SK-N-SH (cell line): ENCODE measurements around the gene EML3. TPM values are rescaled to one million over a fixed set of nuclear protein-coding genes. Genes with fewer than 3 reads are reported as not detected.
"Not testable (repeated sequence)": the region's sequence is repeated elsewhere in the genome, so short reads cannot be mapped to it uniquely, and the experiment has no call there.

Experiments
- CTCF ChIA-PET: fragments of 300-600, 350-600 bp; formaldehyde crosslinking; extraction: SDS; loops from one replicate; lab custom pipeline; 2021; lab: Yijun Ruan, JAX
- POLR2A ChIA-PET: fragments of 350-600 bp; sonication (Branson Sonifier 250); formaldehyde crosslinking; extraction: SDS; loops from one replicate; lab custom pipeline; 2020; ENCODE audit warnings: antibody characterized with exemption, inconsistent platforms; lab: Yijun Ruan, JAX
- DNase-seq: peaks from one replicate; pipeline ENCODE4 v3.0.0; 2012
- H2AFZ ChIP-seq: fragments of 200-600 bp; sonication (generic); 2 replicates; pipeline ENCODE4 v1.8.1; 2016; ENCODE audit warnings: antibody characterized with exemption, mild to moderate bottlenecking, low read depth
- H3F3A ChIP-seq: fragments of 200-600 bp; sonication (generic); replicated peaks from 2 replicates; pipeline ENCODE3; 2016; ENCODE audit warnings: antibody characterized with exemption, mild to moderate bottlenecking; ENCODE audit not compliant: insufficient read depth
- H3K27ac ChIP-seq, 2 experiments: fragments of 200-500 bp in 1 of 2; fragments of 200-600 bp in 1 of 2; sonication (Bioruptor generic) in 1 of 2; sonication (generic), shearing (Covaris generic) in 1 of 2; 2 replicates each; pipeline versions ENCODE4 v1.5.1 to v1.6.1; 2014 to 2016; ENCODE audit warnings: low read depth in 2 of 2, inconsistent platforms in 1 of 2, low read length in 1 of 2, mild to moderate bottlenecking in 1 of 2, mixed read lengths in 1 of 2
- H3K27me3 ChIP-seq: fragments of 200-600 bp; sonication (generic), shearing (Covaris generic); 2 replicates; pipeline ENCODE4 v1.6.1; 2016; ENCODE audit warnings: mixed run types; ENCODE audit not compliant: insufficient read depth
- H3K36me3 ChIP-seq, 2 experiments: fragments of 200-500 bp in 1 of 2; fragments of 200-600 bp in 1 of 2; sonication (Bioruptor generic) in 1 of 2; sonication (generic) in 1 of 2; replicated peaks in 1 of 2; 2 replicates each; pipeline versions ENCODE3 to v1.5.1; 2014 to 2016; ENCODE audit warnings: low read length in 1 of 2, mild to moderate bottlenecking in 1 of 2; ENCODE audit not compliant: insufficient read depth in 2 of 2, control insufficient read depth in 1 of 2
- H3K4me1 ChIP-seq, 2 experiments: fragments of 200-500 bp in 1 of 2; fragments of 200-600 bp in 1 of 2; sonication (Bioruptor generic) in 1 of 2; sonication (generic), shearing (Covaris generic) in 1 of 2; 2 replicates each; pipeline versions ENCODE4 v1.5.1 to v1.6.1; 2014 to 2016; ENCODE audit warnings: low read depth in 1 of 2, low read length in 1 of 2, mixed run types in 1 of 2; ENCODE audit not compliant: insufficient read depth in 2 of 2, control insufficient read depth in 1 of 2
- H3K4me2 ChIP-seq: fragments of 200-600 bp; sonication (generic), shearing (Covaris generic); 2 replicates; pipeline ENCODE4 v1.6.1; 2017; ENCODE audit warnings: mixed run types
- H3K4me3 ChIP-seq, 2 experiments: fragments of 200-500 bp in 1 of 2; fragments of 200-600 bp in 1 of 2; sonication (Bioruptor generic) in 1 of 2; sonication (generic), shearing (Covaris generic) in 1 of 2; 2 replicates each; pipeline versions ENCODE4 v1.5.1 to v1.8.1; 2014 to 2016; ENCODE audit warnings: low read depth in 2 of 2, inconsistent platforms in 1 of 2, low read length in 1 of 2, mild to moderate bottlenecking in 1 of 2, mixed read lengths in 1 of 2, moderate library complexity in 1 of 2
- H3K79me2 ChIP-seq: fragments of 200-600 bp; sonication (generic); 2 replicates; pipeline ENCODE4 v1.8.1; 2017; ENCODE audit warnings: mild to moderate bottlenecking; ENCODE audit not compliant: insufficient read depth
- H3K9ac ChIP-seq: fragments of 200-600 bp; sonication (generic); 2 replicates; pipeline ENCODE4 v1.6.1; 2017; ENCODE audit warnings: mixed run types
- H3K9me2 ChIP-seq: fragments of 200-600 bp; sonication (generic); 2 replicates; pipeline ENCODE4 v1.6.1; 2017; ENCODE audit warnings: mixed run types
- H3K9me3 ChIP-seq: fragments of 200-600 bp; sonication (generic); 2 replicates; pipeline ENCODE4 v1.6.1; 2017; ENCODE audit warnings: mixed run types, mild to moderate bottlenecking, moderate library complexity
- H4K20me1 ChIP-seq: fragments of 200-600 bp; sonication (generic); 2 replicates; pipeline ENCODE4 v1.6.1; 2017; ENCODE audit warnings: mild to moderate bottlenecking, mixed run types; ENCODE audit not compliant: insufficient read depth
- CHD2 ChIP-seq: fragments of 150-350 bp; IDR thresholded peaks from 2 replicates; pipeline ENCODE4 v1.6.1; 2018; ENCODE audit warnings: low read length; ENCODE audit not compliant: partially characterized antibody
- EZH2phosphoT487 ChIP-seq: fragments of 200-600 bp; sonication (generic); IDR thresholded peaks from 2 replicates; pipeline ENCODE4 v1.6.1; 2017; ENCODE audit warnings: low read depth, mixed run types, mild to moderate bottlenecking, antibody characterized with exemption, moderate library complexity, borderline replicate concordance
- FOSL2 ChIP-seq: IDR thresholded peaks from 2 replicates; pipeline ENCODE4 v1.4.0; 2012; ENCODE audit warnings: low read depth, mild to moderate bottlenecking, moderate library complexity, borderline replicate concordance
- FOXJ3 ChIP-seq: sonication (generic); formaldehyde crosslinking; IDR thresholded peaks from 2 replicates; pipeline ENCODE4 v1.5.1; 2020; ENCODE audit warnings: mild to moderate bottlenecking, missing genetic modification reagents
- FOXM1 ChIP-seq: IDR thresholded peaks from 2 replicates; pipeline ENCODE4 v1.4.0; 2012; ENCODE audit warnings: low read depth, mild to moderate bottlenecking
- GABPA ChIP-seq: IDR thresholded peaks from 2 replicates; pipeline ENCODE4 v1.4.0; 2012; ENCODE audit warnings: low read depth, mild to moderate bottlenecking
- GATA2 ChIP-seq: sonication (generic); formaldehyde crosslinking; IDR thresholded peaks from 2 replicates; pipeline ENCODE4 v1.5.0; 2020; ENCODE audit warnings: mild to moderate bottlenecking, missing genetic modification reagents
- MEF2A ChIP-seq: IDR thresholded peaks from 2 replicates; pipeline ENCODE4 v1.4.0; 2012; ENCODE audit warnings: low read depth, borderline replicate concordance
- MXI1 ChIP-seq: IDR thresholded peaks from 2 replicates; pipeline ENCODE4 v1.6.1; 2012; ENCODE audit warnings: mild to moderate bottlenecking, low read depth, low read length, improper control_type of control experiment
- NRF1 ChIP-seq: IDR thresholded peaks from 2 replicates; pipeline ENCODE4 v1.6.1; 2012; ENCODE audit warnings: low read depth, mild to moderate bottlenecking, low read length
- POLR2AphosphoS5 ChIP-seq: IDR thresholded peaks from 2 replicates; pipeline ENCODE4 v1.6.1; 2012; ENCODE audit warnings: low read depth, low read length
- RXRA ChIP-seq: IDR thresholded peaks from 2 replicates; pipeline ENCODE4 v1.4.0; 2012; ENCODE audit warnings: low read depth, mild to moderate bottlenecking, borderline replicate concordance
- SIN3A ChIP-seq: IDR thresholded peaks from 2 replicates; pipeline ENCODE4 v1.6.1; 2012; ENCODE audit warnings: low read depth, mild to moderate bottlenecking, low read length, moderate library complexity, borderline replicate concordance
- SMC3 ChIP-seq: IDR thresholded peaks from 2 replicates; pipeline ENCODE4 v1.6.1; 2012; ENCODE audit warnings: low read depth, low read length, improper control_type of control experiment
- TAF1 ChIP-seq: IDR thresholded peaks from 2 replicates; pipeline ENCODE4 v1.6.1; 2012; ENCODE audit warnings: low read depth, mild to moderate bottlenecking, low read length, moderate library complexity, borderline replicate concordance
- TCF12 ChIP-seq: IDR thresholded peaks from 2 replicates; pipeline ENCODE4 v1.4.0; 2012
- TEAD4 ChIP-seq: IDR thresholded peaks from 2 replicates; pipeline ENCODE4 v1.4.0; 2012; ENCODE audit warnings: mild to moderate bottlenecking, borderline replicate concordance; ENCODE audit not compliant: insufficient read depth
- USF2 ChIP-seq: fragments of 150-350 bp; IDR thresholded peaks from 2 replicates; pipeline ENCODE4 v1.6.1; 2017; ENCODE audit warnings: antibody characterized with exemption, low read length, low read depth, borderline replicate concordance
- ZBTB33 ChIP-seq: IDR thresholded peaks from 2 replicates; pipeline ENCODE4 v1.4.0; 2012; ENCODE audit warnings: low read depth, borderline replicate concordance
- WGBS: methylation state at CpG from one replicate; pipeline ENCODE4 v1.1.6; 2017; ENCODE audit warnings: low lambda C conversion rate; 5-methylcytosine and 5-hydroxymethylcytosine counted together
- polyA plus RNA-seq, 3 experiments: library from polyadenylated mRNA; depleted of rRNA; stranded (reverse); fragments of >200 nt; gene quantifications; 2 replicates each; pipeline ENCODE4 v1.2.3, GENCODE V29; 2012

The EML3 gene
- polyA plus RNA-seq, 1 of the 3 experiments (the other 2 are of a cell fraction) = 43.0 TPM

GRCh38 chr11:62573006-62573591, 39.5 kb downstream of the EML3 start:
- Histone ChIP-seq H3F3A (peaks cover 22% of the 10 kb centered on the region), H3K9me3 (no peaks in the 10 kb centered on the region), H3K36me3 (peaks cover 41 to 51% of the 10 kb centered on the region in 2 experiments), H3K27me3 (no peaks in the 10 kb centered on the region), H3K4me3 (peak overlapping the region; percentile 83 to 93), H2AFZ (no peak overlapping the region; the same call in 1 of the 2 replicates), H3K9me2 (no peaks in the 10 kb centered on the region), H3K9ac (peak overlapping the region; percentile 88), H4K20me1 (peaks cover 39% of the 10 kb centered on the region), H3K4me1 (peaks cover 19 to 28% of the 10 kb centered on the region in 2 experiments; a peak in 3 of 4 replicates), H3K79me2 (peaks cover 73% of the 10 kb centered on the region), H3K4me2 (peak overlapping the region; percentile 95), H3K27ac (peak overlapping the region; percentile 64 to 85)
- ChIA-PET POLR2A (interaction anchor here (0.6 to 2.0 kb wide), 20 partner anchors 8 to 181 kb away, joined by 3 to 47 read pairs (median 5); partner anchors contain the start of genes AHNAK, B3GAT3, C11orf98 and CSKMT), CTCF (interaction anchor here (0.6 to 3.2 kb wide), 7 partner anchors 9 to 179 kb away, joined by 3 to 14 read pairs (median 4); no protein-coding TSS in a partner anchor)
- WGBS = 2% methylated on average over 33 of the region's 33 CpGs
- TF ChIP-seq SIN3A (0 out of 2 replicates have a peak, but pooled peaks have one; percentile 33), TEAD4 (no peak)
- peak; percentile 34 for DNase-seq

GRCh38 chr11:62572431-62572830, 40.1 kb downstream of the EML3 start:
- Histone ChIP-seq H3K27me3 (no peaks in the 10 kb centered on the region), H3K4me3 (peak overlapping the region; percentile 83 to 93), H3K4me1 (peaks cover 19 to 28% of the 10 kb centered on the region in 2 experiments; a peak in 3 of 4 replicates), H2AFZ (no peak overlapping the region), H3K9me2 (no peaks in the 10 kb centered on the region)
- DNase-seq = no peak
- TF ChIP-seq FOXJ3 (CRISPR knock-in tag) = no peak
- no peak for TF ChIP-seq CHD2
- no peak for TF ChIP-seq SMC3
- no peak for TF ChIP-seq FOSL2
- no peak for TF ChIP-seq POLR2AphosphoS5
- no peak for TF ChIP-seq GATA2 (CRISPR knock-in tag)
- no peak for TF ChIP-seq NRF1
- no peak for TF ChIP-seq FOXM1
- TF ChIP-seq TCF12 = no peak
- no peak for TF ChIP-seq EZH2phosphoT487
- no peak for TF ChIP-seq ZBTB33
- TF ChIP-seq RXRA = no peak
- no peak for TF ChIP-seq USF2
- TF ChIP-seq MXI1 = no peak
- no peak for TF ChIP-seq TAF1
- TF ChIP-seq MEF2A = no peak
- no peak for TF ChIP-seq GABPA
- TF ChIP-seq SIN3A = no peak
- TF ChIP-seq, all 33 proteins: peak for 0
- POLR2A ChIA-PET = interaction anchor here (0.8 to 1.2 kb wide), 4 partner anchors 9 to 19 kb away, joined by 3 to 6 read pairs (median 3); partner anchors contain the start of gene TUT1
- peaks cover 79% of the 10 kb centered on the region for H3K79me2 ChIP-seq
- H3K27ac ChIP-seq = peak overlapping the region in 1 of 2 experiments; percentile 64; a peak in 2 of 4 replicates
- H3K4me2 ChIP-seq = peak overlapping the region; percentile 95
- CTCF ChIA-PET = interaction anchor here (0.6 to 3.2 kb wide), 7 partner anchors 8 to 148 kb away, joined by 3 to 14 read pairs (median 4); no protein-coding TSS in a partner anchor
- peaks cover 43 to 53% of the 10 kb centered on the region in 2 experiments for H3K36me3 ChIP-seq
- WGBS = 59% methylated on average over 12 of the region's 12 CpGs
- peaks cover 25% of the 10 kb centered on the region for H3F3A ChIP-seq
- peaks cover 43% of the 10 kb centered on the region for H4K20me1 ChIP-seq
- no peaks in the 10 kb centered on the region for H3K9me3 ChIP-seq
- H3K9ac ChIP-seq = peak overlapping the region; percentile 88

- H3F3A ChIP-seq = peaks cover 31% of the 10 kb centered on the region
- peak overlapping the region in 1 of 2 experiments; percentile 2; a peak in 2 of 4 replicates for H3K4me3 ChIP-seq
- H2AFZ ChIP-seq, H3K27me3 ChIP-seq, H3K9me2 ChIP-seq, H3K9me3 ChIP-seq, DNase-seq, POLR2A ChIA-PET: not testable (repeated sequence)
- WGBS = 93% methylated on average over 5 of the region's 5 CpGs
- CTCF ChIA-PET = interaction anchor here (2.4 to 3.2 kb wide), 2 partner anchors 147 to 176 kb away, joined by 14 to 16 read pairs; no protein-coding TSS in a partner anchor
- H3K9ac ChIP-seq = 0 out of 2 replicates have a peak overlapping the region, but pooled peaks have one; percentile 88
- peaks cover 45% of the 10 kb centered on the region for H4K20me1 ChIP-seq
- H3K36me3 ChIP-seq = peaks cover 53% of the 10 kb centered on the region in 2 experiments
- H3K27ac ChIP-seq = peak overlapping the region in 1 of 2 experiments; percentile 2; a peak in 1 of 4 replicates
- H3K4me2 ChIP-seq = peak overlapping the region; percentile 95; the same call in 1 of the 2 replicates
- peaks cover 89% of the 10 kb centered on the region for H3K79me2 ChIP-seq
- peaks cover 19 to 28% of the 10 kb centered on the region in 2 experiments; a peak in 3 of 4 replicates for H3K4me1 ChIP-seq
These were observed 41.1 kb downstream of the EML3 start for GRCh38 chr11:62571493-62571892.
